Right atrium auricular region (tissue), 2 donors: Measurements from ENCODE around the gene PLEKHS1. TPM values are rescaled to one million over a fixed set of nuclear protein-coding genes. Genes with fewer than 3 reads are reported as not detected.
"Not testable (repeated sequence)": the region's sequence is repeated elsewhere in the genome, so short reads cannot be mapped to it uniquely, and the experiment has no call there.

ENCODE experiments used
- DNase-seq: peaks from one replicate; pipeline ENCODE4 v3.0.0-alpha.2; 2019; ENCODE audit warnings: low spot score
- H3K27ac ChIP-seq, 2 donors: fragments of 200-600 bp; sonication (generic); 1 replicate in 1 of 2; 2 replicates in 1 of 2; pipeline ENCODE4 v1.5.1; 2016 to 2019
- H3K27me3 ChIP-seq, 2 donors: fragments of 200-600 bp; sonication (generic); one replicate each; pipeline versions ENCODE4 v1.5.1 to v1.6.0; 2017 to 2019
- H3K36me3 ChIP-seq: fragments of 200-600 bp; sonication (generic); one replicate; pipeline ENCODE4 v1.5.1; 2016
- H3K4me1 ChIP-seq, 2 donors: fragments of 200-600 bp; sonication (generic); one replicate each; pipeline versions ENCODE4 v1.5.1 to v1.6.0; 2017 to 2019
- H3K4me3 ChIP-seq, 2 donors: fragments of 200-600 bp; sonication (generic); 1 replicate in 1 of 2; 2 replicates in 1 of 2; pipeline ENCODE4 v1.5.1; 2017 to 2019; ENCODE audit warnings: mild to moderate bottlenecking in 1 of 2, moderate library complexity in 1 of 2
- H3K9me3 ChIP-seq, 2 donors: fragments of 200-600 bp; sonication (generic); one replicate each; pipeline ENCODE4 v1.5.1; 2019
- CTCF ChIP-seq, 2 donors: fragments of 200-600 bp; sonication (generic); IDR thresholded peaks; one replicate each; pipeline ENCODE4 v1.5.1; 2019; ENCODE audit warnings: antibody characterized with exemption in 2 of 2
- total RNA-seq, 2 donors: library from RNA; depleted of rRNA; stranded (reverse); fragments of >200 nt; gene quantifications; one replicate each; pipeline ENCODE4 v1.1.0, GENCODE V29; 2016

The PLEKHS1 gene
- total RNA-seq, 2 donors from 2014 or later: not detected

GRCh38 chr10:113819989-113820388 is 68.5 kb downstream of the PLEKHS1 start:
- H3K4me1 ChIP-seq: peaks cover 0 to 7% of the 10 kb centered on the region in 2 donors

DNA sequence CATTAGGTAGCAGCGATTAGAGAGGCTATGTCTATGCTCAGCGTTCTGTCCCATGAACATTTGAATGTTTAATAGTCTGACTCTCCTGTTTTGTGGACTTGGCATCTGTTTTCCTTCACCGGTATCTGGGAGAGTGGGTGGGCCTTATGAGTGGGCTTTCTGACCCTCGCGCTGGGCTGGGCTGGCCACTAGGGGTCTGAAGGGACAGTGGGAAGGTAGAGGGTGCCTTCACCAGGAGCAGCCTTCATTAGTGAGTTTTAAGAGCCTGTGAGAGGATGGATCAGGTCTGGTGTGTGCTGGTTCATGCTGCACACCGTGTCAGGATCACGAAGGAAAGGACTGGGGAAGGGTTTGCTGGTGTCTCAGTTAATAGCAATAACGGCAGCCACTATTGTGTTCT is 69.0 kb downstream of the PLEKHS1 start:
- H3K4me1 ChIP-seq: peaks cover 0 to 7% of the 10 kb centered on the region in 2 donors
- no peaks in the 10 kb centered on the region for H3K27me3 ChIP-seq
- H3K4me3 ChIP-seq: no peak overlapping the region
- H3K9me3 ChIP-seq: no peaks in the 10 kb centered on the region
- DNase-seq: no peak
- H3K27ac ChIP-seq: no peak overlapping the region
- no peaks in the 10 kb centered on the region for H3K36me3 ChIP-seq
- TF ChIP-seq CTCF (IDR thresholded peaks at IDR 0.05): no peak

More at GRCh38 chr10:113819989-113820388, 68.5 kb downstream of the PLEKHS1 start:
- Histone ChIP-seq H3K9me3 (no peaks in the 10 kb centered on the region), H3K4me3 (no peak overlapping the region), H3K27me3 (no peaks in the 10 kb centered on the region), H3K27ac (no peak overlapping the region), H3K36me3 (no peaks in the 10 kb centered on the region)
- DNase-seq: no peak
- TF ChIP-seq CTCF (IDR thresholded peaks at IDR 0.05): no peak

DNA sequence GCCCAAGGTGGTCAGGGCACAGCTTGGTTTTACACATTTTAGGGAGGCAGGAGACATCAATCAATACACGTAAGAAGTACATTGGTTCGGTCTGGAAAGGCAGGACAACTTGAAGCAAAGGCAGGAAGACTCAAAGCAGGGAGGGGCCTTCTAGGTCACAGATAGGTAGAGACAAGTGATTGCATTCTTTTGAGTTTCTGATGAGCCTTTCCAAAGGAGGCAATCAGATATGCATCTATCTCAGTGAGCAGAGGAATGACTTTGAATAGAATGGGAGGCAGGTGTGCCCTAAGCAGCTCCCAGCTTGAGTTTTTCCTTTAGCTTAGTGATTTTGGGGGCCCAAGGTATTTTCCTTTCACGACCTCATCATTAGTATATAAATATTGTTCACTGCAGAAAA is 69.8 kb downstream of the PLEKHS1 start:
- H3K9me3 ChIP-seq, H3K27ac ChIP-seq, DNase-seq, H3K4me3 ChIP-seq, H3K4me1 ChIP-seq, H3K36me3 ChIP-seq, H3K27me3 ChIP-seq: not testable (repeated sequence)

DNA sequence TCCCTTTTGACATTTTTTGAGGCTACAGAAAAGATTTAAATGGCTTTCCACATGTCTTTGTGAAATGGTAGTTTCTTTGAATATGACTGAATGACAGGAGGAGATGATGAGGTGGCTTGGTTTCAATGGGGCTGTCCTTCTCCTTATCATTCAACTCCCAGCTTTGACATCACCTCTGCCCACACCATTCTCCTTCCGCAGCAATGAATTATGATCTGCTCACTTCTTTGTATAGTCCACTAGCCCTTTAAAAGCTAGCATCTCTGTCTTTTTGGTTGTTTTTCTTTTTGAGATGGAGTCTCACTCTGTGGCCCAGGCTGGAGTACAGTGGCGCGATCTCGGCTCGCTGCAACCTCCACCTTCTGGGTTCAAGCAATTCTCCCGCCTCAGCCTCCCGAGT is 70.7 kb downstream of the PLEKHS1 start:
- no peak for DNase-seq
- Histone ChIP-seq H3K36me3 (no peaks in the 10 kb centered on the region), H3K4me1 (no peaks in the 10 kb centered on the region), H3K27me3 (no peaks in the 10 kb centered on the region), H3K27ac (no peak overlapping the region), H3K4me3 (no peak overlapping the region), H3K9me3 (no peaks in the 10 kb centered on the region)
- TF ChIP-seq CTCF (IDR thresholded peaks at IDR 0.05): no peak

GRCh38 chr10:113823389-113823788 is 71.9 kb downstream of the PLEKHS1 start:
- TF ChIP-seq CTCF (IDR thresholded peaks at IDR 0.05): no peak
- Histone ChIP-seq H3K27me3 (no peaks in the 10 kb centered on the region), H3K4me3 (no peak overlapping the region), H3K36me3 (no peaks in the 10 kb centered on the region), H3K9me3 (no peaks in the 10 kb centered on the region), H3K4me1 (no peaks in the 10 kb centered on the region), H3K27ac (no peak overlapping the region)
- DNase-seq: no peak

DNA sequence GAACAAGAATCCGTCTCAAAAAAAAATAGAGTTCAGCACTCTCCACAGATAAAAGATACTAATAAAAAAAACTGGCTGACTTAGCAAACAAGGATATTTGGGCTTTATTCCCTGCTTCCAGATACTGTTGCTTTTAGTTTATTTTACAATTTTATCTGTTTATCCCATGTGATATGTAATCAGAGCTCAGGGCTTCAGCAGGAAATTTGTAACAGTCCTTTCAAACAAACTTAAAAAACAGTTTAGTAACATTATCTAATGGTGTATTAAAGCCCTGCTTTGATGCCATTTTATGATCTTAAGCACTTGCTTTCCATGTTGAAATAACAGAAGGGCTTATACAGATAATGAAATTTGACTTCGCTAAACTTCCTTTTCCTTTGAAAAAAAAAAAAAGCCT is 74.3 kb downstream of the PLEKHS1 start:
- H3K27me3 ChIP-seq: no peaks in the 10 kb centered on the region
- H3K27ac ChIP-seq: no peak overlapping the region
- no peaks in the 10 kb centered on the region for H3K36me3 ChIP-seq
- no peak for DNase-seq
- H3K9me3 ChIP-seq: no peaks in the 10 kb centered on the region
- TF ChIP-seq CTCF (IDR thresholded peaks at IDR 0.05): no peak
- no peak overlapping the region for H3K4me3 ChIP-seq
- no peaks in the 10 kb centered on the region for H3K4me1 ChIP-seq

- not testable (repeated sequence) for DNase-seq, H3K36me3 ChIP-seq, H3K4me3 ChIP-seq
Observed at GRCh38 chr10:113828567-113828966, 77.1 kb downstream of the PLEKHS1 start.

More at GRCh38 chr10:113828567-113828966, 77.1 kb downstream of the PLEKHS1 start:
- not testable (repeated sequence) for H3K9me3 ChIP-seq, H3K4me1 ChIP-seq, H3K27ac ChIP-seq, H3K27me3 ChIP-seq
